ENCODE data around the gene EXOC4. TPM values are rescaled to one million over a fixed set of nuclear protein-coding genes. Genes with fewer than 3 reads are reported as not detected.

The EXOC4 gene
- total and polyA plus RNA-seq, 2 of the 8 experiments (the other 6 are each of a cell fraction or from before 2014, with no cell fraction given), result 27.0 to 67.3 TPM

- no peak for TF ChIP-seq MAFK (IDR thresholded peaks at IDR 0.05; ENCODE audit: low read depth, low read length)
Measured at GRCh38 chr7:133696056-133696455, 443.2 kb downstream of the EXOC4 start (continued).
